HepG2 (cell line): Measurements from ENCODE around the gene CTF1. TPM values are rescaled to one million over a fixed set of nuclear protein-coding genes. Genes with fewer than 3 reads are reported as not detected.

Source experiments
- AGO2 ChIP-seq: fragments of 200-400 bp; formaldehyde crosslinking; optimal IDR thresholded peaks from 2 replicates; pipeline ENCODE3; 2017; ENCODE audit warnings: mild to moderate bottlenecking, low read depth, low read length, moderate library complexity
- HNRNPLL ChIP-seq: fragments of 200-400 bp; formaldehyde crosslinking; IDR thresholded peaks from 2 replicates; pipeline ENCODE4 v1.6.1; 2017; ENCODE audit warnings: mild to moderate bottlenecking, low read depth, low read length; ENCODE audit not compliant: poor library complexity, severe bottlenecking
- HOXD1 ChIP-seq: sonication (generic); formaldehyde crosslinking; IDR thresholded peaks from 2 replicates; pipeline ENCODE4 v1.5.0; 2020; ENCODE audit warnings: missing genetic modification reagents
- KMT2B ChIP-seq: IDR thresholded peaks from 2 replicates; pipeline ENCODE4 v1.6.1; 2016; ENCODE audit warnings: missing genetic modification reagents, missing compliant biosample characterization
- MEIS2 ChIP-seq: sonication (generic); formaldehyde crosslinking; IDR thresholded peaks from 2 replicates; pipeline ENCODE4 v1.9.0; 2021; ENCODE audit warnings: mild to moderate bottlenecking, missing genetic modification reagents
- NFE2 ChIP-seq: sonication (generic); formaldehyde crosslinking; IDR thresholded peaks from 2 replicates; pipeline ENCODE4 v1.4.0; 2020; ENCODE audit warnings: missing genetic modification reagents
- SNRNP70 ChIP-seq: fragments of 200-400 bp; formaldehyde crosslinking; IDR thresholded peaks from 2 replicates; pipeline ENCODE4 v1.6.1; 2017; ENCODE audit warnings: mild to moderate bottlenecking, low read depth, low read length, moderate library complexity
- SP4 ChIP-seq: sonication (generic); formaldehyde crosslinking; IDR thresholded peaks from 2 replicates; pipeline ENCODE4 v1.8.1; 2023; ENCODE audit warnings: mild to moderate bottlenecking, missing genetic modification reagents
- U2AF2 ChIP-seq: fragments of 200-400 bp; formaldehyde crosslinking; IDR thresholded peaks from 2 replicates; pipeline ENCODE4 v1.6.1; 2017; ENCODE audit warnings: low read depth, mild to moderate bottlenecking, low read length
- ZNF441 ChIP-seq: sonication (generic); formaldehyde crosslinking; IDR thresholded peaks from 2 replicates; pipeline ENCODE4 v1.7.0; 2021; ENCODE audit warnings: missing genetic modification reagents, borderline replicate concordance
- ZNF839 ChIP-seq: sonication (generic); formaldehyde crosslinking; IDR thresholded peaks from 2 replicates; pipeline ENCODE4 v1.4.0; 2020; ENCODE audit warnings: missing genetic modification reagents, mild to moderate bottlenecking, borderline replicate concordance
- ZNF850 ChIP-seq: sonication (generic); formaldehyde crosslinking; conservative IDR thresholded peaks from 2 replicates; pipeline ENCODE4 v1.9.0; 2021; ENCODE audit warnings: mild to moderate bottlenecking, missing genetic modification reagents
- polyA plus RNA-seq, 8 experiments: library from polyadenylated mRNA; depleted of rRNA in 3 of 8; stranded (reverse) in 7 of 8; unstranded in 1 of 8; fragments of >200 nt; fragmentation: Illumina TruSeq in 4 of 8; extraction: Trizol in 4 of 8; gene quantifications; 2 replicates each; pipeline versions ENCODE4 v1.2.1 to v1.2.3, GENCODE V29; 2011 to 2016; ENCODE audit warnings: low read depth in 4 of 8, missing spikeins in 1 of 8, mixed read lengths in 1 of 8; ENCODE audit not compliant: insufficient read depth in 1 of 8
- total RNA-seq, 5 experiments: library from RNA; depleted of rRNA; stranded (reverse); fragments of >200 nt; fragmentation: Illumina TruSeq; extraction: Trizol; gene quantifications; 2 replicates each; pipeline ENCODE4 v1.2.3, GENCODE V29; 2016; ENCODE audit warnings: low read depth in 1 of 5
- TF ChIP-seq, protein P1 (sequence below): sonication (generic); formaldehyde crosslinking; IDR thresholded peaks from 2 replicates; pipeline ENCODE4 v1.5.1; 2020; ENCODE audit warnings: missing genetic modification reagents, mild to moderate bottlenecking, borderline replicate concordance
- TF ChIP-seq, protein P2 (sequence below): sonication (generic); formaldehyde crosslinking; IDR thresholded peaks from 2 replicates; pipeline ENCODE4 v1.4.0; 2020; ENCODE audit warnings: missing genetic modification reagents, borderline replicate concordance
- TF ChIP-seq, protein P3 (sequence below): sonication (generic); formaldehyde crosslinking; conservative IDR thresholded peaks from 2 replicates; pipeline ENCODE4 v1.8.0; 2022; ENCODE audit warnings: missing genetic modification reagents
- TF ChIP-seq, protein P4 (sequence below): sonication (generic); formaldehyde crosslinking; IDR thresholded peaks from 2 replicates; pipeline ENCODE4 v1.5.0; 2020; ENCODE audit warnings: missing genetic modification reagents

CTF1 gene
- total and polyA plus RNA-seq, 2 of the 13 experiments (the other 11 are each of a cell fraction or from before 2014, with no cell fraction given) = 0.13 to 1.8 TPM

DNA sequence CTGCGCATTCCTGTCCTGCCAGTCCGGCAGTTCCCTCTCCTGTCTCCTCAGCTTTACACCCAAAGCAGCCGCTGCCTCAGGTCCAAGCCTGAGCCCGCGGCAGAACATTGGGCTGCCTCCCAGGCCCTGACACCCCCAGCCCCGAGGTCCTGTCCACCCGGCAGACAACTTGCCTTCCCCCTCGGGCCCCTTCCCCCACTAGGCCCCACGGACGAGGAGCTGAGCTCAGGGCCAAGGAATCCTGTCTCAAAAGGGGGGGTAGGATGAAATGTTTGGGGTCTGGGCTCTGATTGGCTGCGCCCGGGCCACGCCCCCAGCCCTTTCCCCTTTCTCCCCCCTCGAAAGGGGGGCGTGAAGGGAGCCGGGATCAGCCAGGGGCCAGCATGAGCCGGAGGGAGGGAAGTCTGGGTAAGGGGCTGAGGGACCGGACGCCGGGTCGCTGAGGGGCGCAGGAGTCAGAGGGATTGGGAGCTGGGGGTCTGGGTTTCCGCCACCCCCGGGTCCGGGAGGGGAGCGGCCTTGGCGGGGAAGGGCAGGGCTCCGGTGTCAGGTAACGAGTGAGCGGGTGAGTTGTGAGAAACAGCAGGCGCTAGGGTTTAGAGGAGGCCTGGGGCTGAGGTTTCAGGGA is at the start of gene CTF1 (continued):
- TF ChIP-seq, protein P1, sequence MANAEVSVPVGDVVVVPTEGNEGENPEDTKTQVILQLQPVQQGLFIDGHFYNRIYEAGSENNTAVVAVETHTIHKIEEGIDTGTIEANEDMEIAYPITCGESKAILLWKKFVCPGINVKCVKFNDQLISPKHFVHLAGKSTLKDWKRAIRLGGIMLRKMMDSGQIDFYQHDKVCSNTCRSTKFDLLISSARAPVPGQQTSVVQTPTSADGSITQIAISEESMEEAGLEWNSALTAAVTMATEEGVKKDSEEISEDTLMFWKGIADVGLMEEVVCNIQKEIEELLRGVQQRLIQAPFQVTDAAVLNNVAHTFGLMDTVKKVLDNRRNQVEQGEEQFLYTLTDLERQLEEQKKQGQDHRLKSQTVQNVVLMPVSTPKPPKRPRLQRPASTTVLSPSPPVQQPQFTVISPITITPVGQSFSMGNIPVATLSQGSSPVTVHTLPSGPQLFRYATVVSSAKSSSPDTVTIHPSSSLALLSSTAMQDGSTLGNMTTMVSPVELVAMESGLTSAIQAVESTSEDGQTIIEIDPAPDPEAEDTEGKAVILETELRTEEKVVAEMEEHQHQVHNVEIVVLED (CRISPR knock-in tag) = no peak; the same call in none of the 2 replicates
- TF ChIP-seq NFE2 (no peak), ZNF850 (no peak), KMT2B (no peak), HOXD1 (no peak; the same call in 1 of the 2 replicates), ZNF441 (CRISPR knock-in tag) (no peak; the same call in 1 of the 2 replicates), MEIS2 (no peak), HNRNPLL (peak; percentile 62), ZNF839 (CRISPR knock-in tag) (no peak), U2AF2 (no peak), SNRNP70 (no peak), SP4 (CRISPR knock-in tag) (peak; percentile 74), AGO2 (peak; percentile 45)
- TF ChIP-seq, protein P2, sequence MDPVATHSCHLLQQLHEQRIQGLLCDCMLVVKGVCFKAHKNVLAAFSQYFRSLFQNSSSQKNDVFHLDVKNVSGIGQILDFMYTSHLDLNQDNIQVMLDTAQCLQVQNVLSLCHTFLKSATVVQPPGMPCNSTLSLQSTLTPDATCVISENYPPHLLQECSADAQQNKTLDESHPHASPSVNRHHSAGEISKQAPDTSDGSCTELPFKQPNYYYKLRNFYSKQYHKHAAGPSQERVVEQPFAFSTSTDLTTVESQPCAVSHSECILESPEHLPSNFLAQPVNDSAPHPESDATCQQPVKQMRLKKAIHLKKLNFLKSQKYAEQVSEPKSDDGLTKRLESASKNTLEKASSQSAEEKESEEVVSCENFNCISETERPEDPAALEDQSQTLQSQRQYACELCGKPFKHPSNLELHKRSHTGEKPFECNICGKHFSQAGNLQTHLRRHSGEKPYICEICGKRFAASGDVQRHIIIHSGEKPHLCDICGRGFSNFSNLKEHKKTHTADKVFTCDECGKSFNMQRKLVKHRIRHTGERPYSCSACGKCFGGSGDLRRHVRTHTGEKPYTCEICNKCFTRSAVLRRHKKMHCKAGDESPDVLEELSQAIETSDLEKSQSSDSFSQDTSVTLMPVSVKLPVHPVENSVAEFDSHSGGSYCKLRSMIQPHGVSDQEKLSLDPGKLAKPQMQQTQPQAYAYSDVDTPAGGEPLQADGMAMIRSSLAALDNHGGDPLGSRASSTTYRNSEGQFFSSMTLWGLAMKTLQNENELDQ = no peak
- TF ChIP-seq, protein P3, sequence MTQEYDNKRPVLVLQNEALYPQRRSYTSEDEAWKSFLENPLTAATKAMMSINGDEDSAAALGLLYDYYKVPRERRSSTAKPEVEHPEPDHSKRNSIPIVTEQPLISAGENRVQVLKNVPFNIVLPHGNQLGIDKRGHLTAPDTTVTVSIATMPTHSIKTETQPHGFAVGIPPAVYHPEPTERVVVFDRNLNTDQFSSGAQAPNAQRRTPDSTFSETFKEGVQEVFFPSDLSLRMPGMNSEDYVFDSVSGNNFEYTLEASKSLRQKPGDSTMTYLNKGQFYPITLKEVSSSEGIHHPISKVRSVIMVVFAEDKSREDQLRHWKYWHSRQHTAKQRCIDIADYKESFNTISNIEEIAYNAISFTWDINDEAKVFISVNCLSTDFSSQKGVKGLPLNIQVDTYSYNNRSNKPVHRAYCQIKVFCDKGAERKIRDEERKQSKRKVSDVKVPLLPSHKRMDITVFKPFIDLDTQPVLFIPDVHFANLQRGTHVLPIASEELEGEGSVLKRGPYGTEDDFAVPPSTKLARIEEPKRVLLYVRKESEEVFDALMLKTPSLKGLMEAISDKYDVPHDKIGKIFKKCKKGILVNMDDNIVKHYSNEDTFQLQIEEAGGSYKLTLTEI (CRISPR knock-in tag) = no peak
- TF ChIP-seq, protein P4, sequence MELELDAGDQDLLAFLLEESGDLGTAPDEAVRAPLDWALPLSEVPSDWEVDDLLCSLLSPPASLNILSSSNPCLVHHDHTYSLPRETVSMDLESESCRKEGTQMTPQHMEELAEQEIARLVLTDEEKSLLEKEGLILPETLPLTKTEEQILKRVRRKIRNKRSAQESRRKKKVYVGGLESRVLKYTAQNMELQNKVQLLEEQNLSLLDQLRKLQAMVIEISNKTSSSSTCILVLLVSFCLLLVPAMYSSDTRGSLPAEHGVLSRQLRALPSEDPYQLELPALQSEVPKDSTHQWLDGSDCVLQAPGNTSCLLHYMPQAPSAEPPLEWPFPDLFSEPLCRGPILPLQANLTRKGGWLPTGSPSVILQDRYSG (CRISPR knock-in tag) = no peak
